ENCODE results near the gene SDK1.

The SDK1 gene

DNA sequence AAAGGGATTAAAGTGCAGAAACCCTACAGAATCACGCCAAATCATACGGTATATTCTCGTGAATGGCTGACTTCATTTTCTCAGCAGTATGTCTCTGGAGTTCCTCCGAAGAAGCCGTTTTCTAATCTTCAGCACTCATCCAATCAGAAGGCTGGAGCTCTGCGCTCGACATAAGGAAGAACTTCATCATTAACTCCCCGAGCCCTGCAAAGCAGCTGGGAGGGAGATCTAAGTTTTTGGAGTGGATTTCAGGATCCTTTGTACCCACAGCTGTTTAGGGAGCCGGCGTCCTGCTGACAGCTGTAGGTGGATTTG, 40.7 kb upstream of the SDK1 start:
- Histone ChIP-seq H3K27ac (ENCODE audit: low read depth, low read length) (no peak overlapping the region), H3K36me3 (ENCODE audit: control insufficient read depth, low read length) (no peaks in the 10 kb centered on the region), H3K27me3 (ENCODE audit: control insufficient read depth, low read length) (peaks cover 6% of the 10 kb centered on the region; the same call in 1 of the 2 replicates), H4K20me1 (ENCODE audit: control insufficient read depth, insufficient read depth, low read depth, low read length) (no peaks in the 10 kb centered on the region), H3K79me2 (ENCODE audit: control insufficient read depth, low read length) (no peaks in the 10 kb centered on the region), H3K9me2 (replicated peaks; ENCODE audit: control insufficient read depth, low read length) (no peaks in the 10 kb centered on the region), H3F3A (ENCODE audit: control insufficient read depth, insufficient read depth) (no peaks in the 10 kb centered on the region), H3K4me1 (ENCODE audit: control insufficient read depth, low read length) (no peaks in the 10 kb centered on the region), H3K4me3 (ENCODE audit: low read length) (no peak overlapping the region), H3K9me3 (ENCODE audit: control insufficient read depth, insufficient read depth, low read length) (no peaks in the 10 kb centered on the region), H3K4me2 (ENCODE audit: low read length) (no peak overlapping the region)
- TF ChIP-seq, protein P1, sequence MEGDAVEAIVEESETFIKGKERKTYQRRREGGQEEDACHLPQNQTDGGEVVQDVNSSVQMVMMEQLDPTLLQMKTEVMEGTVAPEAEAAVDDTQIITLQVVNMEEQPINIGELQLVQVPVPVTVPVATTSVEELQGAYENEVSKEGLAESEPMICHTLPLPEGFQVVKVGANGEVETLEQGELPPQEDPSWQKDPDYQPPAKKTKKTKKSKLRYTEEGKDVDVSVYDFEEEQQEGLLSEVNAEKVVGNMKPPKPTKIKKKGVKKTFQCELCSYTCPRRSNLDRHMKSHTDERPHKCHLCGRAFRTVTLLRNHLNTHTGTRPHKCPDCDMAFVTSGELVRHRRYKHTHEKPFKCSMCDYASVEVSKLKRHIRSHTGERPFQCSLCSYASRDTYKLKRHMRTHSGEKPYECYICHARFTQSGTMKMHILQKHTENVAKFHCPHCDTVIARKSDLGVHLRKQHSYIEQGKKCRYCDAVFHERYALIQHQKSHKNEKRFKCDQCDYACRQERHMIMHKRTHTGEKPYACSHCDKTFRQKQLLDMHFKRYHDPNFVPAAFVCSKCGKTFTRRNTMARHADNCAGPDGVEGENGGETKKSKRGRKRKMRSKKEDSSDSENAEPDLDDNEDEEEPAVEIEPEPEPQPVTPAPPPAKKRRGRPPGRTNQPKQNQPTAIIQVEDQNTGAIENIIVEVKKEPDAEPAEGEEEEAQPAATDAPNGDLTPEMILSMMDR (IDR thresholded peaks at IDR 0.05; ENCODE audit: low read depth, low read length, poor library complexity, severe bottlenecking) = no peak
- TF ChIP-seq EZH2phosphoT487 (IDR thresholded peaks at IDR 0.05; ENCODE audit: borderline replicate concordance, low read length) = no peak

DNA sequence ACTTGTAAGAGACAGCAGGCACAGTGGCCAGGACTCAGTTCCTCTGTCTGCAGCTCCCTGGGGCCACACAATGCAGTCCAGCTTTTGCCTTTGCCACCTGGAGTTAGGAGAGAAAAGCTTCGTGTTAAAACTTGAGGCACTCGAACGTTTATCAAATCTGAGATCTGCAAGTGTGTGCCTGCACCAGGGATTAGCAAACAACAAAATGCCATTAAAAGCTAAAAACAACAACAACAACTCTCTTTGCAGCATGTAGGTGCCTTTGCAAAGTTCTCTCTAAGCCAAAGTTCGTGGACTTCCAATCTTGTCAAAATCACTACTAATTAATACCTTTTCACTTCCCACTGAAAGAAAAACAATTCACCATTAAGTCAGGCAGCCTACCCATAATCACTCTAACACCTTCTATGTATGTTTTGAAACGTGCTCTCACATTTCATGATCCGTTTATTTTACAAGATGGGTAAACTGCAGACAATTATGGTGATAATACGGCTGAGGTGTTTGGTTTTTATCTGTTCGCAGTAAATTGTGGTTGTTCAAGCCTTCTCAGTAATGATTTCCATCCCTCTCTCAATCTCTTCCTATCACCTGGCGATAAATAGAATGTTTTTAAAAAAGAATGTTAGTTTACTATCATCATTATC, 36.2 kb upstream of the SDK1 start:
- Histone ChIP-seq H3K79me2 (ENCODE audit: control insufficient read depth, low read length) (no peaks in the 10 kb centered on the region), H3K9me3 (ENCODE audit: control insufficient read depth, insufficient read depth, low read length) (no peaks in the 10 kb centered on the region), H4K20me1 (ENCODE audit: control insufficient read depth, insufficient read depth, low read depth, low read length) (no peaks in the 10 kb centered on the region), H3K36me3 (ENCODE audit: control insufficient read depth, low read length) (no peaks in the 10 kb centered on the region), H3K4me2 (ENCODE audit: low read length) (no peak overlapping the region), H3K27ac (ENCODE audit: low read depth, low read length) (no peak overlapping the region), H3F3A (ENCODE audit: control insufficient read depth, insufficient read depth) (no peaks in the 10 kb centered on the region), H3K27me3 (ENCODE audit: control insufficient read depth, low read length) (peaks cover 10% of the 10 kb centered on the region; the same call in 1 of the 2 replicates), H3K4me1 (ENCODE audit: control insufficient read depth, low read length) (no peaks in the 10 kb centered on the region), H3K4me3 (ENCODE audit: low read length) (no peak overlapping the region), H3K9me2 (replicated peaks; ENCODE audit: control insufficient read depth, low read length) (no peaks in the 10 kb centered on the region)
- no peak for TF ChIP-seq EZH2phosphoT487 (IDR thresholded peaks at IDR 0.05; ENCODE audit: borderline replicate concordance, low read length)
- TF ChIP-seq, protein P1 (IDR thresholded peaks at IDR 0.05; ENCODE audit: low read depth, low read length, poor library complexity, severe bottlenecking) = no peak

- no peak overlapping the region for H3K4me3 ChIP-seq (ENCODE audit: low read length)
- H3K4me2 ChIP-seq (ENCODE audit: low read length) = no peak overlapping the region
- H3K27ac ChIP-seq (ENCODE audit: low read depth, low read length) = no peak overlapping the region
- H3K36me3 ChIP-seq (ENCODE audit: control insufficient read depth, low read length) = no peaks in the 10 kb centered on the region
- H3K9me3 ChIP-seq (ENCODE audit: control insufficient read depth, insufficient read depth, low read length) = no peaks in the 10 kb centered on the region
- H3K4me1 ChIP-seq (ENCODE audit: control insufficient read depth, low read length) = no peaks in the 10 kb centered on the region
- no peaks in the 10 kb centered on the region for H3F3A ChIP-seq (ENCODE audit: control insufficient read depth, insufficient read depth)
- no peaks in the 10 kb centered on the region for H4K20me1 ChIP-seq (ENCODE audit: control insufficient read depth, insufficient read depth, low read depth, low read length)
- H3K27me3 ChIP-seq (ENCODE audit: control insufficient read depth, low read length) = peaks cover 10% of the 10 kb centered on the region; the same call in 1 of the 2 replicates
- TF ChIP-seq, protein P1 (IDR thresholded peaks at IDR 0.05; ENCODE audit: low read depth, low read length, poor library complexity, severe bottlenecking) = no peak
- TF ChIP-seq EZH2phosphoT487 (IDR thresholded peaks at IDR 0.05; ENCODE audit: borderline replicate concordance, low read length) = no peak
- no peaks in the 10 kb centered on the region for H3K79me2 ChIP-seq (ENCODE audit: control insufficient read depth, low read length)
- no peaks in the 10 kb centered on the region for H3K9me2 ChIP-seq (replicated peaks; ENCODE audit: control insufficient read depth, low read length)
These were observed 35.7 kb upstream of the SDK1 start for GRCh38 chr7:3265388-3265787.

Data from DOHH2 (cell line).